Sciatic nerve (tissue), 2 donors: ENCODE results near the gene LIN54. TPM values are rescaled to one million over a fixed set of nuclear protein-coding genes. Genes with fewer than 3 reads are reported as not detected.
A peak's percentile ranks its signal among the peaks of the same experiment; 100 is the strongest.
"Not testable (repeated sequence)": the region's sequence is repeated elsewhere in the genome, so short reads cannot be mapped to it uniquely, and the experiment has no call there.

ENCODE experiments used
- ATAC-seq: fragments of 200-7000 bp; cut with Tn5 transposase; one replicate; pipeline ENCODE4 v1.9.1; 2020; ENCODE audit warnings: mild to moderate bottlenecking, moderate library complexity
- DNase-seq: peaks from one replicate; pipeline ENCODE4 v3.0.0-alpha.2; 2020; ENCODE audit warnings: low spot score
- intact Hi-C: fragments of 100-400 bp; cut with DNase I; formaldehyde crosslinking; loops from one replicate; pipeline ENCODE4 v1.14.2; 2022
- total RNA-seq: library from RNA; stranded (reverse); fragmentation: NEBNext Ultra II Directional; extraction: Animal tissue kit (Norgen Biotek cat#: 25700); gene quantifications from one replicate; pipeline ENCODE4 v1.2.1, GENCODE V29; 2021
- donor health status: DM: no; HTN: no; CAD: no.
- donor health status: DM: no; HTN: no; CAD: no.

The LIN54 gene
- total RNA-seq: 12.1 TPM

GRCh38 chr4:83010522-83011318 is at the start of gene LIN54:
Gene LIN54 (minus strand): TSS chr4:83010823. CDS start chr4:82984844, 25,979 bp downstream.
- ATAC-seq (peak; percentile 76), DNase-seq (peak; percentile 81)
- intact Hi-C loops: no loop called here

DNA sequence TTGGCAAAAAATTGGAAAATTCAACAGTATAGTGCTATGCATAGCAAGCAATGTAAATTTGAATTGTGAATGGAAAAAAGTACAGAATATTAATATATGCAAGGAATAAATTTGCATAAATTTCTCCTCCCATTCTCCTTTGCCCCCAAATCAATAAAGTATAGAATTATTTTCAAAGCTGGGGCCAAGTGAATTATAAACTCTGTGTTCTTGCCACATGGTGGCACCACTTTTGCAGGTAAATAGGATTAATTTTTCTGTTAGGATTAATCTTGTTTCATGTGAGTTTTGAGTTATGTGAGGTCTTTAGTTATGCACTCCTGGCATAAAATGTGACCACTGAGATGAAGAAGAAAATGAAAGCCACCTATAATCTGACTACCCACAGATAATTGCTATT is 44.3 kb upstream of the LIN54 start:
- ATAC-seq (no peak), DNase-seq (no peak)
- intact Hi-C loops: no loop called here

GRCh38 chr4:83048781-83049180 is 38.2 kb upstream of the LIN54 start:
- ATAC-seq, intact Hi-C loops, DNase-seq: not testable (repeated sequence)

DNA sequence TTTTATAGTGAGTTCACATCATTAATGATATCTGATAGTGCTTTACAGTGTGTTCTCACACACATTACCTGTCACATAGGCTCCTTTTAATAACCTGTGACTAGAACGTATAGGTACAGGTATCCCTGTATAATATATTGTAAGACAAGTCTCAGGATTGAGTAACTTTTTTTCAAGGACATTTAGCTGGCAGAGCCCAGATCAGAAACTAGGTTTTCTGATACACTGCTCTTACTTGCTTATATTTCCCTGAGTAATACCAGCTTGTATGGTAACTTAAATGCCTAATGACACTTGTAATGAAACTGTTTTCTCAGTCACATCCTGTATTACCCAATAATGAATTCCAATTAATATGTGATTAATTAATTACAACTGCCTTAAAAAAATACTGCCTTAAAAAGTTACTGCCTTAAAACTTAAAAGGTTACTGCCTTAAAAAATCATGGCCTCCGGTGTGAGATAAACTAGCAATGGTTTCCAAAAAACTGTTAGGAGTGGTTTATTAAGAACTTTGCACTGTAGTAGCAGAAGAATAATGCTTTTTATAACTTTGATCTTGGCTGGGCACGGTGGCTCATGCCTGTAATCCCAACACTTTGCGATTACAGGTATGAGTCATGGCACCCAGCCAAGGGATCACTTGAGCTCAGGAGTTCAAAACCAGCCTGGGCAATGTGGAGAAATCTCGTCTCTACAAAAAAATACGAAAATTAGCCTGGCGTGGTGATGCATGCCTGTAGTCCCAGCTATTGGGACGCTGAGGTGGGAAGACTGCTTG is 36.3 kb upstream of the LIN54 start:
- no peak for DNase-seq
- no peak for ATAC-seq

DNA sequence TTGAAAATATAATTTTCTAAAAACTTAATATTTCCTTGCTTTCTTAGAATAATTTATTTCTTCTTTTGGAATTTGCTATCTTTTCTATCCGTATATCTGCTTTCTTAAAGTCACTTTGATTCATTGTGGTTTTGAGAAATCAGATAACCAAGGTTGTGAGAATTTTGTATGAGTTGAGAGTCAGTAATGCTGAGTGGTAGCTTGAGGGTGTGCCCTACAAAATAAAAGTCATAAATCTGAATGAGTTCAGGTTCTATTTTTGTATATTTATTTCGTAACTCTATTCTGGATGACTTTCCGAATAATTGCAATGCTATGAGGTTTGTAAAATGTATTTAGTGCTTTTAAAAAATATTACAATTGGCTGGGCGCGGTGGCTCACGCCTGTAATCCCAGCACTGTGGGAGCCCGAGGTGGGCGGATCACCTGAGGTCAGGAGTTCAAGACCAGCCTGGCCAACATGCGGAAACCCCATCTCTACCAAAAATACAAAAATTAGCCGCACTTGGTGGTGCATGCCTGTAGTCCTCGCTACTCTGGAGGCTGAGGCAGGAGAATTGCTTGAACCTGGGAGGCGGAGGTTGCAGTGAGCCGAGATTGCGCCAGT is 33.3 kb upstream of the LIN54 start:
- ATAC-seq (no peak), DNase-seq (no peak)
- intact Hi-C loops: no loop called here

More for the DNA sequence above, 36.3 kb upstream of the LIN54 start:
- intact Hi-C loops: no loop called here

DNA sequence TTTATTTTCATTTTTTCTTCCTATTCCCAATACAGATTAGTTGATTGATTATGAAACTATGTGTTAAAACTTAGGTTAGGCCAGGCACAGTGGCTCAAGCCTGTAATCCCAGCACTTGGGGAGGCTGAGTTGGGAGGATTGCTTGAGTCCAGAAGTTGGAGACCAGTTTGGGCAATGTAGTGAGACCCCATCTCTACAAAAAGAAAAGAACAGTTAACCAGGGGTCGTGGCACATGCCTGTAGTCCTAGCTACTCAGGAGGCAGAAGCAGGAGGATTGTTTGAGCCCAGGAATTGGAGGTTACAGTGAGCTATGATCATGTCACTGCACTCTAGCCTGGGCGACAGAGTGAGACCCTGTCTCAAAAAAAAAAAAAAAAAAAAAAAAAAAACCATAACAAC is 32.5 kb upstream of the LIN54 start:
- ATAC-seq, intact Hi-C loops, DNase-seq: not testable (repeated sequence)

DNA sequence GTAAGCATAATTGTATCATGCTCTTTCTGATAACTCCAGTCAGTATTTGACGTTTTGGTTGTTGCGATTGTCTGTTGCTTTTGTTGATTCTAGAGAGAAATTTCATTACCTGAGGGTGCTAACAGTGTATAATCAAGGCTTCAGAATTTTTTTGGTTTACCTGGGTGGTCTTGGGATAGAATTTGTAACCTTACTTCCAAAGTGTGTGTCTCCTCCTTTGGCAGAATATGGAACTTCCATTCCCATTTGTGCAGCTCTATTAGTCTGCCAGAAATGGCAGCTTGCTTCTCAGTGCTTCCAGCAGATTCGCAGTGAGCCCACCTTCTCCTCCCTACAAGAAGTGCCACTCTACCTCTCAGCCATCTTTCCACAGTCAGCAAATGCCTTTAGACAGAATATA is 29.6 kb upstream of the LIN54 start:
- intact Hi-C loops: no loop called here
- ATAC-seq: no peak

DNA sequence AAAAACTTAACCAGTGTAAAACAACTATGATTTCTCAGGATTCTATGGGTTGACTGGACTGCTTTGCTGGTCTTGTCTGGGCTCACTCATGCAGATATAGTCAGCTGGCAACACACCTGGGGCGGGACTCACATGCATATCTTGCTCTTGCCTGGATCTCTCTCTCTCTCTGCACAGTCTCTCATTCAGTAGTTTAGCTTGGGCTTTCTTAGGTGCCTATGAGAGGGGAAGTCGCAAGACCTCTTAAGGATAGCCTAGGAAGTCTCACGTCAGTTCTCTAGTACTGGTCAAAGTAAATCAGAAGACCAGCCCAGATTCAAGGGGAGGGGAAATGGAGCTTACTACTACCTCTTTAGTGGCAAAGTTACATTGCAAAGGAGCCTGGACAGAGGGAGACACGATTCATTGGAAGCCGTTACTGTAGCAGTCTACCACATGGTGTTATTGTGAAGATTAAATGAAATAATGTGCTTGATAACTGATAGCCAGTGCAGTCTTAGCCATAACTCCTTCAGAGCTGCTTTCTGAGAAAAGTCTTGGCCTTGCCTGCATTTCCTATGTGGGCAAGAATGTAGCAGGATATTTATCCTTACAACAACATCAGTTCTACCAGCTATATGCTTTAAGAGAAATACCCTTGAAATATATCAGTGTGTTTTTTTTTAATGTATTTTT is 26.5 kb upstream of the LIN54 start:
- no peak for DNase-seq
- intact Hi-C loops: no loop called here
- no peak for ATAC-seq

More for the DNA sequence above, 29.6 kb upstream of the LIN54 start:
- no peak for DNase-seq

- intact Hi-C loops: no loop called here
- peak; percentile 95 for DNase-seq
- peak; percentile 100 for ATAC-seq
Observed at GRCh38 chr4:83034630-83035494, 24.2 kb upstream of the LIN54 start, which contains the start of gene COPS4. Gene COPS4 (plus strand): TSS chr4:83035183. CDS start chr4:83035225, 42 bp downstream.

- no peak for ATAC-seq
- DNase-seq: no peak
- intact Hi-C loops: no loop called here
Observed at GRCh38 chr4:83029688-83030087, 19.1 kb upstream of the LIN54 start.

DNA sequence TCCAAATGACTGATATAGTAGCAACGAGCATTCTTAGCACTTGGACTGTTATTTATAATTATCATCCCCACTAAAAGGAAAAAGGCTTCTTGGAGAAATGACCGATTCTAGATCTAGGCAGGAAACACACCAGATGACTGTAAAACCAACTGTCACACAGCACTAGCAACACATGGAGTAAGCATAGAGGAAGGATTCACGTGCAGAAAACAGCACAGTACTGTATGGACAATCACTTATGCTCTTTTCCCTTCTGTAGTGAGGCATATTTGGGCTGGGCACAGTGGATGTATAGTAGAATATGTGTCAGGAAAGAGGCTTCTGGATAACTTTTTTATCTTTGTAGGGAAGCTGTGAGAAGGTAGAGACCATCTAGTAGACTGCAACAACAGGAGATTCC is 18.4 kb upstream of the LIN54 start:
- ATAC-seq: no peak
- intact Hi-C loops: no loop called here
- DNase-seq: no peak

DNA sequence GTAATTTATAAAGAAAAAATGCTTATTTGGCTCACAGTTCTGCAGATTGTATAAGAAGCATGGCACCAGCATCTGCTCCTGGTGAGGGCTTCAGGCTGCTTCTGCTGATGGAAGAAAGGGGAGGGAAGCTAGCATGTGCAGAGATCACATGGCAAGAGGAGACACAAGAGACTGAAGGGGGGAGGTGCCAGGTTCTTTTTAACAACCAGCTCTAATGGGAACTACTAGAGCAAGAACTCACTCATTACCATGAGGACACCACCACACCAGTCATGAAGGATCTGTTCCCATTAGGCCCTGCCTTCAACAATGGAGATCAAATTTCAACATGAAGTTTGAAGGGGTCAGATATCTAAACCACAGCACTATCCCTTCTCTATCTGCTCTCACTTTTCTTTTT is 14.9 kb upstream of the LIN54 start:
- no peak for DNase-seq
- ATAC-seq: no peak
- intact Hi-C loops: no loop called here

GRCh38 chr4:83024233-83024632 is 13.6 kb upstream of the LIN54 start:
- no peak for ATAC-seq
- intact Hi-C loops: no loop called here
- DNase-seq: no peak

GRCh38 chr4:83023599-83023998 is 13.0 kb upstream of the LIN54 start:
- ATAC-seq, intact Hi-C loops: not testable (repeated sequence)

GRCh38 chr4:83022724-83023450 is 12.3 kb upstream of the LIN54 start:
- DNase-seq (no peak), ATAC-seq (no peak)
- intact Hi-C loops: no loop called here

More at GRCh38 chr4:83023599-83023998, 13.0 kb upstream of the LIN54 start:
- not testable (repeated sequence) for DNase-seq

DNA sequence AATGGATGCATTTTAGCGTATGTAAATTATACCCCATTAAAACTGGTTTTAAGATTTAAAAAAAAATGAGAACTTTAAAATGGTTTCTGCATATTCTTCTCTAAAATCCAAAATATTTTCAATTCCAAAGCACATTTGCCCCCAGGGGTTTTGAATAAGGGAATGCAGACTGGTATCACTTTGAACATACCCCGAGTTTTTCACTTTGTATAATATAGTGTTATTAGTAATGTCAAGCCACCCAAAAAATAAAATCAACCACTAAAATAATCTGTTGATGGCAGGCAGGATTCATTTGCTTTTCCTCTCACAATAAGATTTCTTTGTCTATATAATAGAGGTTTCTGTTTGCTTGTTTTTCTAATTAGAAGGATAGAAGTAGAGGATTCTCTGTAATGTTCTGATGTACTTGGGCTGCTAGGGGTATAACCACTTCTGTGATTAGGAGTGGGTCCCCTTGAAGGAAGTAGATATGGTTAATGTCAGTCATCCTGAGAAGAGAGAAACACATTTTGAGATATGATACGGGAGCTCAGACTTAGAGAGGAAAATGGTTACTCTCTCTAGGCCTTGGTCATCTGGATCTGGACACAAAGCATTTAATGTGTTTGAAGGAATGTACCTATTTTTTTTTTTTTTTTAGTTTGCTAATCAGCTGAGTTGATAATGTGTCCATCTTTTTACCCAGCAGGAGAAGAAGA is 9.3 kb upstream of the LIN54 start:
- ATAC-seq (no peak), DNase-seq (no peak)
- intact Hi-C loops: no loop called here

DNA sequence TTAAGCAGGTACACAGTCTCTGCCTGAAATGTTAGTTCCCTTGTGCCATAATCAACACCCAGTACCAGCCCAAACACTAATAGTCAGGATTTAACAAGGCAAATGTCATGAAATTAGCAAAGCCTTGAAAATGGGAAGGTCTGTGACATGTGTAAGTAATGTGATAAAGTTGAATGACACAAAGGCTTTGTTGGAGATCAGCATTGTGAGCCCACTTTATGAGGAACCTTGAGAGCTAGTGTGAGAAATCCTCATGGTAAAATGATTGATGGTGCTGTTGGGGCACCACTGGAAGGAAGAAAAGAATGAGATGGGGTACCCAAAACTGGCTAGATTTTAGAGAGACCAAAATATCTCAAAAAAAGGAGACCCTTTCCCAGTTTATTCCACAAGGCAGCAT is 3.3 kb upstream of the LIN54 start:
- no peak for DNase-seq
- intact Hi-C loops: no loop called here
- ATAC-seq: no peak
